GM18507 (cell line): ENCODE results near the gene TBC1D8.
"Not testable (repeated sequence)": the region's sequence is repeated elsewhere in the genome, so short reads cannot be mapped to it uniquely, and the experiment has no call there.

Experiments
- DNase-seq: peaks from one replicate; pipeline ENCODE4 v3.0.0; 2011; ENCODE audit warnings: low read depth; ENCODE audit not compliant: insufficient read length; ENCODE audit errors: extremely low spot score
- FAIRE-seq: peaks from 2 replicates; lab custom pipeline; 2011; peaks lifted over from hg19 to GRCh38; lab: Jason Lieb, UNC

Gene TBC1D8

GRCh38 chr2:101083613-101084012, 67.6 kb downstream of the TBC1D8 start:
- DNase-seq (no peak), FAIRE-seq (no peak)

- FAIRE-seq (no peak), DNase-seq (no peak)
Measured at GRCh38 chr2:101082998-101083397, 68.2 kb downstream of the TBC1D8 start.

GRCh38 chr2:101081375-101081907, 69.7 kb downstream of the TBC1D8 start:
- FAIRE-seq = no peak
- no peak for DNase-seq

GRCh38 chr2:101080211-101081068, 70.7 kb downstream of the TBC1D8 start:
- DNase-seq = no peak
- FAIRE-seq = no peak

- DNase-seq (no peak), FAIRE-seq (no peak)
Measured at GRCh38 chr2:101076581-101076980, 74.6 kb downstream of the TBC1D8 start.

- peak; percentile 24 for FAIRE-seq
- no peak for DNase-seq
Measured at GRCh38 chr2:101064868-101065549, 86.2 kb downstream of the TBC1D8 start.

DNA sequence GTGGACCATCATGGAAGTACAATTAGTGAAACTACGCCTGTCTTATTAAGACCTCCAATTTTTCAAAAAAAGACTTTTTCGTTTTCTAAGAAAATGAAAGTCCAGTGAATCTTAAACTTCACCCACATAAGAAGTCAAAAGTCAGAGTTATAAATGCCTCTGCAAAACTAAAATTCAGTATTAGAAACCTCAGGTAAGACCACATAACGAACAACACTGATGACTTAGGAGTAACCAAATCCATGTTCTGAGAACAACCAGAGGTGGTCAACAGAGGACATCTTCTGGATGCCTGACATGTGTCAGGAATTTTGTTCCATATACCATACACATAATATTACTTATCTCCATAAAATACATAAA, 86.7 kb downstream of the TBC1D8 start:
- FAIRE-seq = no peak

DNA sequence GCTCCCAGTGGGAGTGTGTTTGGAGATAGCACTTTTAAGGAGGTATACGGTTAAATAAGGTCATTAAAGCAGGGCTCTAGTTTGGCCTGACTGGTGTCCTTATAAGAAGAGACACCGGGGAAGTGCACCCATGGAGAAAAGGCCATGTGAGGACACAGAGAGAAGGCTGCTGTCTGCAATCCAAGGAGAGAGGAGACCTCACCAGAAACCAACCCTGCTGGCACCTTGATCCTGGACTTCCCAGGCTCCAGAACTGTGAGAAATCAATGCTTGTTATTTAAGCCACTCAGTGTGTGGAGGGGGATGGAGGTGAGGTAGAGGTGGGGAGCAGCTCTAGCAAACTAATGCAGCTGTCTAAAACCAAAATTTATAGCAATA, 87.1 kb downstream of the TBC1D8 start:
- no peak for DNase-seq
- FAIRE-seq = no peak

More for the DNA sequence above, 86.7 kb downstream of the TBC1D8 start:
- no peak for DNase-seq

- no peak for FAIRE-seq
- DNase-seq = no peak
Measured at GRCh38 chr2:101063352-101064124, 87.6 kb downstream of the TBC1D8 start.

GRCh38 chr2:101058386-101058785, 92.8 kb downstream of the TBC1D8 start:
- FAIRE-seq = no peak
- no peak for DNase-seq

DNA sequence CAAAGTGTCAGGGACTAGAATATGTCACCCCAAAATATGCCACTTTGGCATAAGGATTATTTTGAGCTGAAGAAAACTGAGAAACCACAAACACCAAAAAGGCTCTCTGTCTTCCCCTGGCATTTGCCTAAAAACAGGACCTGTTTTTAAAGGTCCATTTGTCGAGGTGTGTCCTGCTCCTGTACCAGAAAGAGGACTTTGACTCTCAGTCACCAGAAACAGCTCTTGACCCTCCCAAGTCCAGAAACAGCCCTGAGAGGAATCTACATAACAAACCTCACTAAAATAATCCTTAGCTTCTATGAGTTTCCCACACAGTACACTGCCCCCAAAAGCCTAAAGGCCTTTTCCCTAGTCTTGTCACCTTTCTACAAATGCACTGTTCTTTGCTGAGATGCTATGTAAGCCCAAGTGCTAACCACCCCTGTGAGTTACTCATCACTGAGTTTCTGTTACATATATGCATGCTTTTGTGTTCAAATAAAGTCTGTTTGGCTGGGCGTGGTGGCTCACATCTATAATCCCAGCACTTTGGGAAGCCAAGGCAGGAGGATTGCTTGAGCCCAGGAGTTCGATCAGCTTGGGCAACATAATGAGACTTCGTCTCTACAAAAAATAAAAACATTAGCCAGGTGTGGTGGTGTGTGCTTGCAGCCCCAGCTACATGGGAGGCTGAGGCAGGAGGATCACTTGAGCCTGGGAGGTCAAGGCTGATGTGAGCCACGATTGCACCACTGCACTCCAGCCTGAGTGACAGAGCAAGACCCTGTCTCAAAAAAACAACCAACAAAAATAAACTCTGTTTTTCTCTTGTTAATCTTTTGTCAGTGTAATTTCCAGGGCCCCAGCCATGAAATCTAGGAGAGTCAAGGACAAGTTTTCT, 93.9 kb downstream of the TBC1D8 start:
- DNase-seq (no peak), FAIRE-seq (no peak)

GRCh38 chr2:101053117-101053516, 98.1 kb downstream of the TBC1D8 start:
- FAIRE-seq (no peak), DNase-seq (no peak)

DNA sequence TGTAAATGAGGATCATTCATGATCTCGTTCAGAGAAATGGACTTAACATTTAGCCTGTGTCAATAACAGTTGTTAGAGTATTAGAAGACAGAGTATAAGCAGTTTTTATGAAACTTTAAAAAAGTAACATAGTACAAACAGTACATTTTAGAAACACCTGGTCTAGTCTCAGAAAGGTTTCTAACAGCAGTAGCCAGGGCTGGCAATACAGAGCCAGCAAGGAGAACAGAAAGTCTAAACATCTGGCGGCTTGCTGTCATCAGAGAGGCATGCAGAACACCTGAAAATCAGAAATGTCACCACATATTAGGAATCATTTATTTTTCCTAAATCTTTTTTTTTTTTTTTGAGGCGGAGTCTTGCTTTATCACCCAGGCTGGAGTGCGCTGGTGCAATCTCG, 99.0 kb downstream of the TBC1D8 start:
- DNase-seq = no peak
- no peak for FAIRE-seq

GRCh38 chr2:101050886-101051285, 100.3 kb downstream of the TBC1D8 start:
- DNase-seq, FAIRE-seq: not testable (repeated sequence)

GRCh38 chr2:101048756-101049155, 102.4 kb downstream of the TBC1D8 start:
- DNase-seq (no peak), FAIRE-seq (no peak)

- no peak for DNase-seq
- no peak for FAIRE-seq
Measured at GRCh38 chr2:101047774-101048173, 103.4 kb downstream of the TBC1D8 start.

DNA sequence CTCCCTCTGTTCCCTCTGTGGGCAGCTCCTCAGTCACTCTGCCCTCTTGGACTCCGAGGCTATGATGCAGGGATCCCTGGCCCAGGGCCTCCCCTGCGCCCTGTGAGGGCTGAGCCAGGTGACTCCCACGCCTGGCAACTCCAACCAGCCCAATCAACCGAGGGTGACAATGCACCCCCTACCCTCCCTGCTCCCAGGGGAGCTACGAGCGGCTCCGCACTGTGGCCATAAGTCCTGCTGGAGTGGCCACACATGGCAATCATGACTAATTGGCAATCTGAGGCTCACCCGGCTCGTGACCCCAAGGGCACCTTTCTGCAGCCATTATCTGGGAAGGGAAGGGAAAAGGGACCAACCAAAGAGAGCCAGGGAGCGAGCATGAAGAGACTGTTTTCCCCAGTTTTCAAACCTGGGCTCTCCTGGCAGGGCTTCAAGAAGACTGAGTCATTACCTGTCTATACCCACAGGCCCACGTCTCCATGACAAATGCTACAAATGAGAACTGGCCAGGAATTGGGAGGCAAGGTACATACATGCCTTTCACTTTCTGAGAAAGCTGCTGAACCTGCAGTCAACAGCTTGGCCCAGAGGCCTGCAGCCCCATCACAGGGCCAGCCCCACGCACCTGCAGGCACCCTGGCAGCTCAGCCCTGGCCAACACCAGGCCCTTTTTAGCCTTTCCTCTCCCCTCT, 104.0 kb downstream of the TBC1D8 start:
- DNase-seq (no peak), FAIRE-seq (no peak)

- DNase-seq (no peak), FAIRE-seq (no peak)
Measured at GRCh38 chr2:101045330-101045729, 105.9 kb downstream of the TBC1D8 start.

DNA sequence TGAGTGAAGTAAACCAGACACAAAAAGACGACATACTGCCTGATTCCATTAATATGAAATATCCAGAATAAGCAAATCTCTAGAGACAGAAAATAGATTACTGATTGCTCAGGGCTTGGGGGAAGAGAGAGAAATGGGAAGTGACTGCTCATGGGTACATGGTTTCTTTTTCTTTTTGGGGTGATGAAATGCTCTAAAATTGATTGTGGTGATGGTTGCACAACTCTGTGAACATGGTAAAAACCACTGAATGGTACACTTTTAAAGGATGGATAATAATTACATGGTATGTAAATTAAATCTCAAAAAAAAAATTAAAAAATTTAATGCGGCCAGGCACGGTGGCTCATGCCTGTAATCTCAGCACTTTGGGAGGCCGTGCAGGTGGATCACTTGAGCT, 109.8 kb downstream of the TBC1D8 start:
- no peak for FAIRE-seq
- DNase-seq = no peak
